ENCODE results near the gene HOXC10. TPM values are rescaled to one million over a fixed set of nuclear protein-coding genes. Genes with fewer than 3 reads are reported as not detected.
A peak's percentile ranks its signal among the peaks of the same experiment; 100 is the strongest.

The HOXC10 gene
- total and polyA plus RNA-seq, 2 experiments from 2014 or later = not detected

- no peak for ATAC-seq
- peaks cover 19% of the 10 kb centered on the region for H3K4me1 Mint-ChIP-seq
- Histone ChIP-seq H3K36me3 (ENCODE audit: insufficient read depth) (no peaks in the 10 kb centered on the region), H3K4me2 (0 out of 2 replicates have a peak overlapping the region, but pooled peaks have one; percentile 32), H4K20me1 (replicated peaks; ENCODE audit: insufficient read depth) (peaks cover 69% of the 10 kb centered on the region), H2AFZ (no peak overlapping the region), H3K4me1 (ENCODE audit: insufficient read depth) (peaks cover 18% of the 10 kb centered on the region), H3K27ac (ENCODE audit: low read depth) (no peak overlapping the region), H3K79me2 (replicated peaks; ENCODE audit: insufficient read depth) (no peaks in the 10 kb centered on the region), H3K27me3 (ENCODE audit: insufficient read depth) (peaks cover 100% of the 10 kb centered on the region), H3K4me3 (no peak overlapping the region), H3K9me2 (ENCODE audit: insufficient read depth) (no peaks in the 10 kb centered on the region), H3F3A (replicated peaks; ENCODE audit: low read depth) (peaks cover 59% of the 10 kb centered on the region)
- H3K27ac Mint-ChIP-seq = no peak overlapping the region
- peaks cover 100% of the 10 kb centered on the region for H3K27me3 Mint-ChIP-seq (ENCODE audit: insufficient read depth, low read depth, poor library complexity)
- no peaks in the 10 kb centered on the region; the same call in 2 of the 3 replicates for H3K36me3 Mint-ChIP-seq (ENCODE audit: low read depth)
- peak overlapping the region; percentile 37; the same call in 1 of the 3 replicates for H3K4me3 Mint-ChIP-seq
- no peaks in the 10 kb centered on the region; the same call in none of the 3 replicates for H3K9me3 Mint-ChIP-seq
- TF ChIP-seq NANOG (IDR thresholded peaks at IDR 0.05; ENCODE audit: borderline replicate concordance) (no peak), ETS1 (IDR thresholded peaks at IDR 0.05) (no peak), POLR2AphosphoS5 (IDR thresholded peaks at IDR 0.05; ENCODE audit: low read depth) (no peak), REST (IDR thresholded peaks at IDR 0.05; ENCODE audit: unreplicated experiment) (no peak), ZNF331 (CRISPR knock-in tag; IDR thresholded peaks at IDR 0.05; ENCODE audit: low read depth) (no peak), EZH2 (IDR thresholded peaks at IDR 0.05; ENCODE audit: low read depth, unreplicated experiment) (peak; percentile 90), CREB1 (CRISPR knock-in tag; IDR thresholded peaks at IDR 0.05; ENCODE audit: low read depth) (no peak), ZNF114 (CRISPR knock-in tag; IDR thresholded peaks at IDR 0.05) (no peak), STAT1 (IDR thresholded peaks at IDR 0.05; ENCODE audit: unreplicated experiment) (no peak), ZNF462 (CRISPR knock-in tag; IDR thresholded peaks at IDR 0.05) (no peak), EZH2phosphoT487 (IDR thresholded peaks at IDR 0.05; ENCODE audit: unreplicated experiment) (peak; percentile 56), JUNB (IDR thresholded peaks at IDR 0.05; ENCODE audit: unreplicated experiment) (no peak), CTCF (conservative IDR thresholded peaks at IDR 0.05; ENCODE audit: low read depth in 2 of 2) (no peak)
- DNase-seq (ENCODE audit: low spot score) = no peak
Observed at GRCh38 chr12:53963434-53964314, 21.3 kb upstream of the HOXC10 start.

All from GM23338 (cell line).